ENCODE measurements around the gene ARIH2. TPM values are rescaled to one million over a fixed set of nuclear protein-coding genes. Genes with fewer than 3 reads are reported as not detected.
"Not testable (repeated sequence)": the region's sequence is repeated elsewhere in the genome, so short reads cannot be mapped to it uniquely, and the experiment has no call there.

ARIH2 gene
- total and polyA plus RNA-seq, 2 donors (not counting 3 experiments of a cell fraction or from before 2014, with no cell fraction given), result 59.7 to 85.5 TPM

- intact Hi-C loops (cut with micrococcal nuclease), result loop anchor here (1.0 kb wide), 3 partner anchors 13 to 21 kb away; partner anchors contain the start of gene IMPDH2
- CTCF ChIA-PET, result interaction anchor here (0.9 to 12.8 kb wide), 8 partner anchors 8 to 441 kb away, joined by 4 to 254 read pairs (median 9); partner anchors contain the start of genes DALRD3, IMPDH2, NDUFAF3 and P4HTM
- no TSS peak for BruUV-seq (replicated peaks)
Measured at GRCh38 chr3:49007771-49008528, 89.3 kb downstream of the ARIH2 start.

GRCh38 chr3:49008627-49009026 lies 90.0 kb downstream of the ARIH2 start:
- H2AFZ ChIP-seq (ENCODE audit: low read depth, low read length); H3K27ac ChIP-seq (ENCODE audit: insufficient read depth, low read depth, low read length); dilution Hi-C loops (cut with MboI; ENCODE audit: extremely low pct_ligation_motif_present, low sequenced_read_pairs); H3K27me3 ChIP-seq (ENCODE audit: control insufficient read depth in 2 of 2, insufficient read depth in 2 of 2, low read length in 2 of 2); H4K20me1 ChIP-seq (replicated peaks; ENCODE audit: control insufficient read depth, extremely low read depth, insufficient read depth, low read length); DNase-seq (ENCODE audit: low read depth, low spot score); H3K9ac ChIP-seq (replicated peaks; ENCODE audit: extremely low read depth, insufficient read depth, low read length); H3K9me3 ChIP-seq (replicated peaks; ENCODE audit: control insufficient read depth, insufficient read depth, low read length); intact Hi-C loops (cut with micrococcal nuclease); H3K9me1 ChIP-seq (replicated peaks; ENCODE audit: control insufficient read depth, extremely low read depth, insufficient read depth, low read length); H3K4me3 ChIP-seq (replicated peaks in 1 of 3; ENCODE audit: insufficient read depth in 1 of 3, low read depth in 1 of 3, low read length in 3 of 3): not testable (repeated sequence)
- peak; percentile 24 for TF ChIP-seq POLR2A (IDR thresholded peaks at IDR 0.05; ENCODE audit: low read depth, low read length)
- peaks cover 15% of the 10 kb centered on the region for H3K4me1 ChIP-seq (ENCODE audit: control insufficient read depth, extremely low read depth, insufficient read depth, low read length)
- peak overlapping the region; percentile 70 for H3K4me2 ChIP-seq (ENCODE audit: insufficient read depth, low read length)
- peaks cover 38% of the 10 kb centered on the region for H3K79me2 ChIP-seq (ENCODE audit: control insufficient read depth, insufficient read depth, low read length)
- CTCF ChIA-PET, result interaction anchor here (0.7 to 12.8 kb wide), 4 partner anchors 13 to 441 kb away, joined by 3 to 254 read pairs (median 32); partner anchors contain the start of genes NDUFAF3 and P4HTM
- POLR2A ChIA-PET, result interaction anchor here (1.0 to 3.7 kb wide), 5 partner anchors 8 to 21 kb away, joined by 3 to 40 read pairs (median 4); partner anchors contain the start of genes DALRD3, IMPDH2, NDUFAF3 and P4HTM
- FAIRE-seq, result peak; percentile 60
- H3K36me3 ChIP-seq (ENCODE audit: control insufficient read depth in 2 of 2, extremely low read depth in 1 of 2, insufficient read depth in 2 of 2, low read length in 2 of 2), result peaks cover 0 to 21% of the 10 kb centered on the region in 2 experiments
- BruUV-seq (replicated peaks), result TSS peak; percentile 5

More at GRCh38 chr3:49007771-49008528, 89.3 kb downstream of the ARIH2 start:
- DNase-seq (ENCODE audit: low read depth, low spot score) (peak; percentile 75), FAIRE-seq (no peak)
- H3K79me2 ChIP-seq (ENCODE audit: control insufficient read depth, insufficient read depth, low read length), result peaks cover 35% of the 10 kb centered on the region
- H3K9me1 ChIP-seq (replicated peaks; ENCODE audit: control insufficient read depth, extremely low read depth, insufficient read depth, low read length), result no peaks in the 10 kb centered on the region
- TF ChIP-seq POLR2A (IDR thresholded peaks at IDR 0.05; ENCODE audit: low read depth, low read length) (no peak), MYC (IDR thresholded peaks at IDR 0.05; ENCODE audit: low read depth, low read length) (no peak), FOS (IDR thresholded peaks at IDR 0.05; ENCODE audit: borderline replicate concordance, insufficient read depth, low read length) (no peak), POLR2AphosphoS5 (IDR thresholded peaks at IDR 0.05; ENCODE audit: insufficient read depth, low read depth, low read length) (peak; percentile 1)
- no peaks in the 10 kb centered on the region for H3K9me3 ChIP-seq (replicated peaks; ENCODE audit: control insufficient read depth, insufficient read depth, low read length)
- peak overlapping the region; percentile 39 to 93 (median 46) for H3K4me3 ChIP-seq (replicated peaks in 1 of 3; ENCODE audit: insufficient read depth in 1 of 3, low read depth in 1 of 3, low read length in 3 of 3)
- peak overlapping the region; percentile 0 for H2AFZ ChIP-seq (ENCODE audit: low read depth, low read length)
- peak overlapping the region; percentile 57 for H3K27ac ChIP-seq (ENCODE audit: insufficient read depth, low read depth, low read length)
- no peaks in the 10 kb centered on the region for H3K27me3 ChIP-seq (ENCODE audit: control insufficient read depth in 2 of 2, insufficient read depth in 2 of 2, low read length in 2 of 2)
- no peaks in the 10 kb centered on the region for H4K20me1 ChIP-seq (replicated peaks; ENCODE audit: control insufficient read depth, extremely low read depth, insufficient read depth, low read length)
- POLR2A ChIA-PET, result interaction anchor here (1.4 to 3.7 kb wide), 6 partner anchors 9 to 21 kb away, joined by 8 to 40 read pairs (median 13); partner anchors contain the start of genes DALRD3, IMPDH2, NDUFAF3 and P4HTM
- peaks cover 0 to 16% of the 10 kb centered on the region in 2 experiments for H3K36me3 ChIP-seq (ENCODE audit: control insufficient read depth in 2 of 2, extremely low read depth in 1 of 2, insufficient read depth in 2 of 2, low read length in 2 of 2)
- peaks cover 15% of the 10 kb centered on the region for H3K4me1 ChIP-seq (ENCODE audit: control insufficient read depth, extremely low read depth, insufficient read depth, low read length)
- dilution Hi-C loops (cut with MboI; ENCODE audit: extremely low pct_ligation_motif_present, low sequenced_read_pairs), result no loop called here
- H3K9ac ChIP-seq (replicated peaks; ENCODE audit: extremely low read depth, insufficient read depth, low read length), result peak overlapping the region; percentile 96
- H3K4me2 ChIP-seq (ENCODE audit: insufficient read depth, low read length), result peak overlapping the region; percentile 70

All from endothelial cell of umbilical vein (primary cell).